ENCODE measurements around the gene SSPN. TPM values are rescaled to one million over a fixed set of nuclear protein-coding genes. Genes with fewer than 3 reads are reported as not detected.

Gene SSPN
- total RNA-seq (under 1 TPM in 1 of 2 experiments, not detected in 1; 0.27 TPM), polyA plus RNA-seq (not detected), total RNA-seq (0 to 0.35 (median 0) reads per million in 6 experiments)

- POLR2A ChIA-PET: no interaction called here
- ATAC-seq (no peak), DNase-seq (no peak)
- no peak within 1 kb of the TSS for H3K27ac Mint-ChIP-seq
- peak within 1 kb of the TSS in 9 of 10 donors; percentile 40 to 79 (median 69) for H3K4me3 Mint-ChIP-seq
- H3K4me1 Mint-ChIP-seq: peaks cover 0 to 13% (median 7%) of the 10 kb centered on the region in 4 donors
- H3K9me3 Mint-ChIP-seq: no peaks in the 10 kb centered on the region
- no peaks in the 10 kb centered on the region for H3K36me3 Mint-ChIP-seq
- peaks cover 21 to 53% (median 43%) of the 10 kb centered on the region in 5 donors for H3K27me3 Mint-ChIP-seq
Measured at GRCh38 chr12:26195250-26195640, at the start of gene SSPN. TSS of gene SSPN (plus strand) at chr12:26195573. CDS start at chr12:26195673, 100 bp downstream.

DNA sequence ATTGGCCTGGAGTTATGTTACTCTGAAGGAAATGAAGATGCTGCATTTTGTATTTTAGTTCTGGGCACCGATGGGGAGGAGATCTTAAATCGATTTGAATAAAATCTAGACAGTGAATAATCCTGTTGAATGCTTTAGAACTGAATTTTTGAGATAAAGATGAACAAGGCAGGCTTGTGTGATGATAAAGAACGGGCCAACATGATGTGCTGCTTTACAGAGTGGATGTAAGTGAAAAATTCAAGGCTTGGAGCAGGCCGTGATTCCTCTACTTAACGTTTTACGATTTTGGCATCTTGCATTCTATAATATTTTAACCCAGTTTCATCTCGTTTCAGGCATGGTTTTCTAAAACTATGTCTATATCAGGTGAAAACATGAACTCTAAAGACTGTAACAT, 47.1 kb upstream of the SSPN start:
- no peaks in the 10 kb centered on the region for H3K36me3 Mint-ChIP-seq
- H3K27me3 Mint-ChIP-seq: peaks cover 2 to 14% (median 4%) of the 10 kb centered on the region in 5 donors
- ATAC-seq (no peak), DNase-seq (no peak)
- H3K27ac Mint-ChIP-seq: no peak overlapping the region
- no peak overlapping the region for H3K4me3 Mint-ChIP-seq
- POLR2A ChIA-PET: no interaction called here
- no peaks in the 10 kb centered on the region for H3K4me1 Mint-ChIP-seq
- H3K9me3 Mint-ChIP-seq: no peaks in the 10 kb centered on the region

- Mint-ChIP-seq H3K4me1 (peaks cover 0 to 2% (median 0%) of the 10 kb centered on the region in 4 donors), H3K27me3 (peaks cover 2 to 19% (median 4%) of the 10 kb centered on the region in 5 donors), H3K9me3 (no peaks in the 10 kb centered on the region), H3K27ac (no peak overlapping the region), H3K4me3 (no peak overlapping the region), H3K36me3 (no peaks in the 10 kb centered on the region)
- ATAC-seq: no peak
- no peak for DNase-seq
- POLR2A ChIA-PET: no interaction called here
Measured at GRCh38 chr12:26149968-26150500, 45.3 kb upstream of the SSPN start.

DNA sequence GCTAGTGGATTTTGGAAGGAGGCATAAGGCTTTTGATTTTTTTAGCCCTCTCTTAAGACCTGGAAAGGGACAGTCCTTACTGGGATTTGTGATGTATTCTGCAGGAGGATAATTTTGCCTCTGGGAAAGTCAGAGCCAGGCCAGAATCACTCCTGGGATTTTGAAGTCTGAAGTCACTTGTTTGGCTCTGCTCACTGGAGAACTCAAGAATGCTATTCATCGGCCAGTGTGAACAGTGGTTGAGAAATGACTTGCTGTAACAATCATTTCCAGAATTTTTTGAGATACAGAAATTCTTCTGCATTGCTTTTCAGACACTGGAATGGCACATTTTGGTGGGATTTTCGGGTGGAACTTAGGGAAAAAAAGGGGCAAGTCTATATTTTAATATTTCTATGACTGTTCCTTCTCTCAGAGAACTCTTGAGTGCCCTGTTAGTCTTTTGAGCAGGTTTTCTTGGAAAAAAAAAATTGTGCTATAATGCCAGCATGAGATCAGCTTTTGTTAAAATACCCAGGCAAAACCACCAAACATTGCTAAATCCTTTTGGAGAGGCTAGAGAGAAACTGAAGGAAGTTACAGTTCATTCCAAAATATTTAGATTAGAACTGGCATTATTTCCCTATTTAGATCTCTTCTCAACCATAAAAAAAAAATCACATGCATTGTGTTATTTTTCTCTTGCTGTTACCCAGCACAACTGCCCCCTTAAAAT, 44.5 kb upstream of the SSPN start:
- H3K9me3 Mint-ChIP-seq: no peaks in the 10 kb centered on the region
- no peak overlapping the region for H3K27ac Mint-ChIP-seq
- H3K27me3 Mint-ChIP-seq: peaks cover 2 to 27% (median 6%) of the 10 kb centered on the region in 5 donors
- ATAC-seq (no peak), DNase-seq (no peak)
- POLR2A ChIA-PET: no interaction called here
- no peak overlapping the region for H3K4me3 Mint-ChIP-seq
- no peaks in the 10 kb centered on the region for H3K36me3 Mint-ChIP-seq
- H3K4me1 Mint-ChIP-seq: peaks cover 0 to 4% (median 0%) of the 10 kb centered on the region in 4 donors

GRCh38 chr12:26152507-26153102, 42.8 kb upstream of the SSPN start:
- ATAC-seq (no peak), DNase-seq (no peak)
- POLR2A ChIA-PET: no interaction called here
- no peaks in the 10 kb centered on the region for H3K36me3 Mint-ChIP-seq
- H3K4me3 Mint-ChIP-seq: no peak overlapping the region
- H3K27me3 Mint-ChIP-seq: peaks cover 3 to 28% (median 6%) of the 10 kb centered on the region in 5 donors
- no peak overlapping the region for H3K27ac Mint-ChIP-seq
- peaks cover 0 to 18% (median 0%) of the 10 kb centered on the region in 4 donors for H3K4me1 Mint-ChIP-seq
- no peaks in the 10 kb centered on the region for H3K9me3 Mint-ChIP-seq

DNA sequence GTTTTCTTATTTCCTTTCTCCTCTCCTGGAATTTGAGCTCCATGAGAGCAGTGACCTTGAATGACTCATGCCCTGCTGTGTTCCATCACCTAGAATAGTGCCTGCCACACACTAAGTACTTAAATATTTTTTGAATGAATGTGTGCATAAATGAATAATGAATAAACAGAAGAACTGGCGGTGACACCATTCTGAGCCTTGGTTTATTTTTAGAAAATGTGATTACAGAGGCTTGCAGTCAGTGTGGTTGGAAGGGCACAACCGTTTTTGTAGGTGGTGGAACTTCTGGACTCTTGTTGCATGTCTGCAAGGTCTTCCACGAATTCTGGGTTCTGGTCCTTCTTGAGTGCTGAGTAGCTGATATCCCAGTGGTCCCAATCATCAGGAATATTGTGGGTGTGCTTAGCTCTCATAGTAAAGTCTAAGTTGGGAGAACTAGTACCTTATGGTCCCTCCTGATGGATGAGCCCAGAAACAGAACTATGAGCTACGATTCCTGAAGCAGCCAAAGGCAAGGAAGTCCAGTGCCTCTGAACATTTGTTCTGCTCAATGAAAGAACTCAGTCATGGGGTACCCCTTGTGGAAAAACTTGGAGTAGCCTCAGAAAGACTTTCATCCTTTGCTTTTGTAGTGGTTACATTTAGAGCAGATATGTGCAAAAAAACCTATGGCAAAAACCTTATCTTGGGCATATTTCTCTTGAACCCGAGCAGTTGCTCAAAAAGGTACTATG, 41.8 kb upstream of the SSPN start:
- H3K4me1 Mint-ChIP-seq: peaks cover 0 to 23% (median 0%) of the 10 kb centered on the region in 4 donors
- H3K36me3 Mint-ChIP-seq: no peaks in the 10 kb centered on the region
- peaks cover 2 to 26% (median 9%) of the 10 kb centered on the region in 5 donors for H3K27me3 Mint-ChIP-seq
- DNase-seq (no peak), ATAC-seq (no peak)
- H3K9me3 Mint-ChIP-seq: no peaks in the 10 kb centered on the region
- no peak overlapping the region for H3K27ac Mint-ChIP-seq
- no peak overlapping the region for H3K4me3 Mint-ChIP-seq
- POLR2A ChIA-PET: no interaction called here

DNA sequence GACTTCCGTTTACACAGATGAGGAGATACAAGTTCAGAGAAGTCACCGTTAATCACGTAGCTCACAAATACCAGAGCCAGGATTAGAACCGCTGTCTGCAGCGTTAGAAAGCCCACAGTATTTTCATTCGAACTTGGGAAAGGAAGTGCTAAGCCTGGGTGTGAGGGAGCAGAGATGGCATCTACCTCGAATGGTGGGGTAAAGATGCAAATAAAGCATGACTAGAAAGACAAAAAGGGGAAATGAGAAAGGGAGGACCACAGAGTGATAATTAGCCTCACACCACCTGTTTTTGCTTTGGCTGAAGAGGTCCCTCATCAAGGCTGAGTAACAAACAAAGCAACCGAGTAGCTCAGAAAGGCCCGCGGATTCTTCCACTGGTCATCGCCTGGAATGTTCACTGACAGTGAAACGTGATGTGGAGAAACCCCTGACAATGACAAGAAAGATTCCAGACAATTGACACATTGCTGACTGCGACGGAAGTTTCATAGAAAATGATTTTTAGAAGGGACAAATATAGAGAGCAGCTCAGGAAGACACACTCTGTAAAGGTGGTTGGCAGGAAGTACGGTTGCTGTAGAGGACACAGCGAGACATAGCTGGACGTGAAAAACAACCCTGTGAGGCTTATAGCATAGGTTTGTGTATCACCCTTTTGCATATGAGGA, 39.0 kb upstream of the SSPN start:
- DNase-seq (peak in 1 of 10 donors; percentile 9), ATAC-seq (peak in 1 of 2 donors; percentile 50)
- Mint-ChIP-seq H3K36me3 (no peaks in the 10 kb centered on the region), H3K27ac (peak overlapping the region in 2 of 10 donors; percentile 49 to 70), H3K4me3 (peak overlapping the region in 1 of 10 donors; percentile 57), H3K9me3 (no peaks in the 10 kb centered on the region), H3K4me1 (peaks cover 0 to 23% (median 0%) of the 10 kb centered on the region in 4 donors), H3K27me3 (peaks cover 2 to 45% (median 19%) of the 10 kb centered on the region in 5 donors)
- POLR2A ChIA-PET: interaction anchor here (1.0 kb wide), 1 partner anchor 31 kb away, joined by 3 read pairs; the partner anchor contains the start of gene BHLHE41

- Mint-ChIP-seq H3K36me3 (no peaks in the 10 kb centered on the region), H3K9me3 (no peaks in the 10 kb centered on the region), H3K4me1 (peaks cover 0 to 23% (median 0%) of the 10 kb centered on the region in 4 donors), H3K27ac (peak overlapping the region in 1 of 10 donors; percentile 70), H3K4me3 (no peak overlapping the region), H3K27me3 (peaks cover 2 to 47% (median 19%) of the 10 kb centered on the region in 5 donors)
- POLR2A ChIA-PET: interaction anchor here (1.0 kb wide), 1 partner anchor 32 kb away, joined by 3 read pairs; the partner anchor contains the start of gene BHLHE41
- no peak for ATAC-seq
- no peak for DNase-seq
Measured at GRCh38 chr12:26157001-26157400, 38.4 kb upstream of the SSPN start.

GRCh38 chr12:26158078-26158764, 37.2 kb upstream of the SSPN start:
- POLR2A ChIA-PET: no interaction called here
- peaks cover 2 to 44% (median 17%) of the 10 kb centered on the region in 5 donors for H3K27me3 Mint-ChIP-seq
- DNase-seq (no peak), ATAC-seq (no peak)
- no peak overlapping the region for H3K4me3 Mint-ChIP-seq
- peak overlapping the region in 1 of 10 donors; percentile 45 for H3K27ac Mint-ChIP-seq
- H3K9me3 Mint-ChIP-seq: no peaks in the 10 kb centered on the region
- H3K4me1 Mint-ChIP-seq: peaks cover 0 to 23% (median 0%) of the 10 kb centered on the region in 4 donors
- H3K36me3 Mint-ChIP-seq: no peaks in the 10 kb centered on the region

- Mint-ChIP-seq H3K36me3 (no peaks in the 10 kb centered on the region), H3K4me1 (peaks cover 0 to 9% (median 0%) of the 10 kb centered on the region in 4 donors), H3K27me3 (peaks cover 9 to 36% (median 18%) of the 10 kb centered on the region in 5 donors), H3K27ac (no peak overlapping the region), H3K9me3 (no peaks in the 10 kb centered on the region), H3K4me3 (no peak overlapping the region)
- ATAC-seq (no peak), DNase-seq (no peak)
- POLR2A ChIA-PET: no interaction called here
Measured at GRCh38 chr12:26162174-26162573, 33.2 kb upstream of the SSPN start.

GRCh38 chr12:26162905-26163304, 32.5 kb upstream of the SSPN start:
- ATAC-seq (no peak), DNase-seq (no peak)
- no peaks in the 10 kb centered on the region for H3K36me3 Mint-ChIP-seq
- peaks cover 0 to 4% (median 0%) of the 10 kb centered on the region in 4 donors for H3K4me1 Mint-ChIP-seq
- H3K27me3 Mint-ChIP-seq: peaks cover 13 to 43% (median 24%) of the 10 kb centered on the region in 5 donors
- no peak overlapping the region for H3K4me3 Mint-ChIP-seq
- H3K9me3 Mint-ChIP-seq: no peaks in the 10 kb centered on the region
- POLR2A ChIA-PET: no interaction called here
- H3K27ac Mint-ChIP-seq: no peak overlapping the region

DNA sequence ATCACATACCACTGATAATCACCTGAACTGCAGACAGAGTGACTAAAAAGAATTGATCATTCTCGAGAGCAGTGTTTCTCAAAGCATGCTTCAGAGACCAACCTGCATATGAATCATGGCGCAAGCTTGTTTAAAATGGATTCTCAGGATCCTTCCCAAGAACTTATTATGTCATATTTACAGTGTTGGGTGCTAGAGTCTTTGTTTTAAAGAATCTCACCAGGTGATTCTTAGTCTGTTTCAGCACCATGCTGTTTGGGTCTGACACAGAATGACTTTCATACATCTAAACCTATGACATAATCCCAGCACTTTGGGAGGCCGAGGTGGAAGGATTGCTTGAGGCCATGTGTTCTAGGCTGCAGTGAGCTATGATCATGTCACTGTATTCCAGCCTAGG, 31.3 kb upstream of the SSPN start:
- Mint-ChIP-seq H3K27me3 (peaks cover 23 to 42% (median 30%) of the 10 kb centered on the region in 5 donors), H3K27ac (no peak overlapping the region), H3K4me1 (no peaks in the 10 kb centered on the region), H3K36me3 (no peaks in the 10 kb centered on the region), H3K9me3 (no peaks in the 10 kb centered on the region), H3K4me3 (no peak overlapping the region)
- ATAC-seq (no peak), DNase-seq (no peak)
- POLR2A ChIA-PET: no interaction called here

All from naive thymus-derived CD8-positive, alpha-beta T cell (primary cell).